A673 (cell line): Measurements from ENCODE around the gene TREML2. TPM values are rescaled to one million over a fixed set of nuclear protein-coding genes. Genes with fewer than 3 reads are reported as not detected.

Experiments
- BruUV-seq: library from RNA; stranded (reverse); fragments of 400-500 nt; replicated peaks from 2 replicates; lab custom pipeline; 2021; lab: Mats Ljungman, UMichigan
- CTCF ChIA-PET: fragments of 300-600 bp; sonication (Branson Sonifier 250); formaldehyde crosslinking; loops from one replicate; lab custom pipeline; 2022; ENCODE audit warnings: antibody characterized with exemption; lab: Charles Lee
- POLR2A ChIA-PET: fragments of 300-600 bp; sonication (Branson Sonifier 250); formaldehyde crosslinking; loops from one replicate; lab custom pipeline; 2022; ENCODE audit warnings: antibody characterized with exemption; ENCODE audit not compliant: low non-redundant PET; lab: Charles Lee
- DNase-seq: peaks from one replicate; pipeline ENCODE4 v3.0.0-alpha.2; 2015; ENCODE audit warnings: low spot score
- H3K27ac ChIP-seq: fragments of 200-600 bp; sonication (generic); 2 replicates; pipeline ENCODE4 v1.5.1; 2016; ENCODE audit warnings: mixed run types, low read depth, mild to moderate bottlenecking, mixed read lengths, antibody characterized with exemption, low read length; ENCODE audit not compliant: poor library complexity, severe bottlenecking
- H3K27me3 ChIP-seq: fragments of 200-600 bp; sonication (generic); replicated peaks from 2 replicates; pipeline ENCODE4 v1.6.1; 2017; ENCODE audit warnings: mixed run types, low read depth, mild to moderate bottlenecking, mixed read lengths, antibody characterized with exemption, low read length; ENCODE audit not compliant: insufficient read depth, poor library complexity
- H3K36me3 ChIP-seq: fragments of 200-600 bp; sonication (generic); 2 replicates; pipeline ENCODE4 v1.6.1; 2016; ENCODE audit warnings: mixed run types, mild to moderate bottlenecking, mixed read lengths, antibody characterized with exemption, low read length; ENCODE audit not compliant: insufficient read depth, poor library complexity, severe bottlenecking
- H3K4me1 ChIP-seq: fragments of 200-600 bp; sonication (generic); 2 replicates; pipeline ENCODE4 v1.6.1; 2017; ENCODE audit warnings: mixed run types, mild to moderate bottlenecking, mixed read lengths, antibody characterized with exemption, low read length; ENCODE audit not compliant: insufficient read depth, poor library complexity, severe bottlenecking
- H3K4me3 ChIP-seq: fragments of 200-600 bp; sonication (generic); 2 replicates; pipeline ENCODE4 v1.5.1; 2016; ENCODE audit warnings: low read depth, mixed run types, mild to moderate bottlenecking, mixed read lengths, low read length; ENCODE audit not compliant: poor library complexity, severe bottlenecking
- H3K9me3 ChIP-seq: fragments of 200-600 bp; sonication (generic); 2 replicates; pipeline ENCODE4 v1.6.1; 2016; ENCODE audit warnings: mixed run types, low read depth, mild to moderate bottlenecking, mixed read lengths, antibody characterized with exemption, low read length; ENCODE audit not compliant: poor library complexity, severe bottlenecking
- CTCF ChIP-seq: fragments of 300-800, 200-600 bp; sonication (generic); conservative IDR thresholded peaks from 2 replicates; pipeline ENCODE4 v1.5.1; 2017; ENCODE audit warnings: low read depth, mild to moderate bottlenecking, antibody characterized with exemption, low read length, moderate library complexity, mixed read lengths
- EZH2 ChIP-seq: fragments of 200-600 bp; sonication (generic); IDR thresholded peaks from 2 replicates; pipeline ENCODE4 v1.6.1; 2017; ENCODE audit warnings: borderline replicate concordance, low read depth, mild to moderate bottlenecking, mixed read lengths, antibody characterized with exemption, low read length; ENCODE audit not compliant: poor library complexity, severe bottlenecking
- intact Hi-C: fragments of 100-400 bp; cut with micrococcal nuclease; formaldehyde crosslinking; loops from one replicate; pipeline ENCODE4 v1.10.0; 2022; ENCODE audit not compliant: unreplicated experiment
- total RNA-seq: library from RNA; stranded (reverse); gene quantifications from 2 replicates; pipeline ENCODE4 v1.2.3, GENCODE V29; 2021

Gene TREML2
- total RNA-seq, 1 experiment from 2014 or later = not detected

GRCh38 chr6:41181566-41181965 is 19.4 kb downstream of the TREML2 start:
- Histone ChIP-seq H3K27ac (no peak overlapping the region), H3K4me3 (no peak overlapping the region), H3K4me1 (no peaks in the 10 kb centered on the region), H3K9me3 (no peaks in the 10 kb centered on the region), H3K36me3 (no peaks in the 10 kb centered on the region), H3K27me3 (no peaks in the 10 kb centered on the region)
- POLR2A ChIA-PET = no interaction called here
- intact Hi-C loops = no loop called here
- TF ChIP-seq EZH2 = no peak
- TF ChIP-seq CTCF = no peak
- no peak for DNase-seq
- CTCF ChIA-PET = interaction anchor here (0.6 to 1.5 kb wide), 5 partner anchors 10 to 239 kb away, joined by 3 to 8 read pairs (median 6); no protein-coding TSS in a partner anchor
- no TSS peak for BruUV-seq

GRCh38 chr6:41179163-41179562 is 21.8 kb downstream of the TREML2 start:
- no peak overlapping the region for H3K4me3 ChIP-seq
- H3K27ac ChIP-seq = no peak overlapping the region
- no peaks in the 10 kb centered on the region for H3K36me3 ChIP-seq
- intact Hi-C loops = no loop called here
- no peaks in the 10 kb centered on the region for H3K4me1 ChIP-seq
- no TSS peak for BruUV-seq
- H3K9me3 ChIP-seq = no peaks in the 10 kb centered on the region
- TF ChIP-seq EZH2 (no peak), CTCF (no peak)
- CTCF ChIA-PET = no interaction called here
- POLR2A ChIA-PET = interaction anchor here (0.5 kb wide), 1 partner anchor 555 kb away, joined by 3 read pairs; no protein-coding TSS in a partner anchor
- H3K27me3 ChIP-seq = no peaks in the 10 kb centered on the region
- DNase-seq = no peak

GRCh38 chr6:41177695-41178094 is 23.3 kb downstream of the TREML2 start:
- Histone ChIP-seq H3K4me3 (no peak overlapping the region), H3K36me3 (no peaks in the 10 kb centered on the region), H3K27me3 (no peaks in the 10 kb centered on the region), H3K27ac (no peak overlapping the region), H3K4me1 (no peaks in the 10 kb centered on the region), H3K9me3 (no peaks in the 10 kb centered on the region)
- no peak for TF ChIP-seq EZH2
- TF ChIP-seq CTCF = no peak
- POLR2A ChIA-PET = no interaction called here
- intact Hi-C loops = no loop called here
- DNase-seq = no peak
- CTCF ChIA-PET = no interaction called here
- no TSS peak for BruUV-seq
